ENCODE measurements around the gene TRIM17.

The TRIM17 gene

GRCh38 chr1:228398741-228399461 is 17.8 kb downstream of the TRIM17 start:
- Histone ChIP-seq H2AFZ (ENCODE audit: low read length) (no peak overlapping the region), H3K9me3 (replicated peaks; ENCODE audit: insufficient read depth, low read length) (no peaks in the 10 kb centered on the region), H3K4me3 (ENCODE audit: low read length) (no peak overlapping the region), H3K9ac (ENCODE audit: low read length) (no peak overlapping the region), H3K79me2 (ENCODE audit: low read length) (peaks cover 28% of the 10 kb centered on the region), H4K20me1 (ENCODE audit: insufficient read depth, low read length) (no peaks in the 10 kb centered on the region), H3K4me1 (ENCODE audit: low read length) (no peaks in the 10 kb centered on the region), H3K27me3 (replicated peaks; ENCODE audit: insufficient read depth, low read length) (no peaks in the 10 kb centered on the region), H3K9me2 (replicated peaks; ENCODE audit: insufficient read depth, low read length) (no peaks in the 10 kb centered on the region), H3K4me2 (ENCODE audit: low read depth, low read length) (no peak overlapping the region), H3K27ac (ENCODE audit: low read length) (no peak overlapping the region), H3F3A (ENCODE audit: insufficient read depth, low read length) (no peaks in the 10 kb centered on the region), H3K36me3 (replicated peaks; ENCODE audit: insufficient read depth, low read length) (no peaks in the 10 kb centered on the region)
- no peak for TF ChIP-seq CTCF (IDR thresholded peaks at IDR 0.05; ENCODE audit: low read length)
- no peak for TF ChIP-seq EZH2 (optimal IDR thresholded peaks at IDR 0.05; ENCODE audit: low read depth, low read length)
- TF ChIP-seq EZH2phosphoT487 (IDR thresholded peaks at IDR 0.05; ENCODE audit: low read length), result no peak
- no peak for DNase-seq

DNA sequence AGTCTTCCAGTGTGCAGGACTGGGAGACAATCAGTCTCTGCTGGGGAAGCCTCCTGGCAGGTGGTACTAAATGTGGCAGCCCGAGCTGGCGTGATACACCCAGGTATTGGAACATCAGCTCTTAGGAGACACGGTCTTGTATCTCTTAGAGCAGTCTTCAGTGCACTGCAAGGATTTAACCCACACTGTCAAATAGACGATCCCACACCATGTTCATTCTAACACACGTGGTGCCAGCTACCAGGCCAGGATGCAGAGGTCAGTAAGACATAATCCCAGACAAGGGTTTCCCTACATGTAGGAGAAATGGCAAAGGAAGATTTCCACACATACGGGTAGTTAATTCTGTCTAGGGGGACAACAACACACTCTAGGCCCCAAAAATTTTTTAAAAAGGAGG is 18.7 kb downstream of the TRIM17 start:
- no peak overlapping the region for H3K27ac ChIP-seq (ENCODE audit: low read length)

DNA sequence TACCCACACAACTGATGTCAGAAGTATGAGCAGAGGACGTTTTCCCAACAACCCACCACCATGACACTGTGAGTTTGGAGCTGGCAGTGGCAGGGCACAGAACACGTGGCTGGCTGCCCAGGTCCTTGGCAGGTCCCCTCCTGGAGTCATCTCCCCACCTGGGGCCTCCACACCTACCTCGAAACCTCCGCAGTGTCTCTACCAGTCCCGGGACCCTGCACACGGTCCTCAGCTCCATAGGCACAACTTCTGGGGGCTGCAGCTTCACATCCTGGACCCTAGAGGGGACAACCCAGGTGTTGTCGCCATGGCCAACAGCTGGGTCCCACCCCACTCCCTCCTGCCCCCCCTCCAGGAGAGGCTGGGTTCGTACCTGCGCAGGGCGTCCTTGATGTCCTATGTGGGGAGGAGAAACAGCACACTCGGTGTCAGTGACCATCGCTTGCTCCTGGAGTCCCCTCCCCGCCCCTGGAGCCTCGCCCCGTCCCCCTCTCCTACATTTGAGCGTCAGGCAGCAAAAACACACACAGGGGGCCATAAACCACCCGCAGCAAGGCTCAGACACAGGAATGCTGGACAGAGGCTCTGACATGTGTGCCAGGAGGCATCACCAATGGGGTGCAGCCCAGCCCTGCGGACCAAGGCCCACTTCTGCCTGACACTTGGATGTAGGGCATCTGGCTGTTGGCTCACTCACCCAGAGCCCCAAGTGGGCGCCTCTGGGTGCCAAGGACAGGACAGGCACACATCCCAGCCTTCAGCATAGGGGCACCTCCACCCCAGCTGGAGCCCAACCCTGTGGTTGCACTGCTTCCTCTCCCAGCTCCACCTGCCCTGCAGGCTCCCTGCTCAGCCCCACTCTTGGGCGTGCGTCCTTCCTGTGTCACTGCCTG is 19.6 kb downstream of the TRIM17 start:
- Histone ChIP-seq H3K79me2 (ENCODE audit: low read length) (peaks cover 12% of the 10 kb centered on the region; the same call in 1 of the 2 replicates), H3K27me3 (replicated peaks; ENCODE audit: insufficient read depth, low read length) (no peaks in the 10 kb centered on the region), H3F3A (ENCODE audit: insufficient read depth, low read length) (no peaks in the 10 kb centered on the region), H2AFZ (ENCODE audit: low read length) (no peak overlapping the region), H3K4me2 (ENCODE audit: low read depth, low read length) (no peak overlapping the region), H3K9me3 (replicated peaks; ENCODE audit: insufficient read depth, low read length) (no peaks in the 10 kb centered on the region), H3K4me3 (ENCODE audit: low read length) (no peak overlapping the region), H3K9ac (ENCODE audit: low read length) (no peak overlapping the region), H3K27ac (ENCODE audit: low read length) (no peak overlapping the region), H3K9me2 (replicated peaks; ENCODE audit: insufficient read depth, low read length) (no peaks in the 10 kb centered on the region), H3K4me1 (ENCODE audit: low read length) (no peaks in the 10 kb centered on the region), H3K36me3 (replicated peaks; ENCODE audit: insufficient read depth, low read length) (no peaks in the 10 kb centered on the region), H4K20me1 (ENCODE audit: insufficient read depth, low read length) (no peaks in the 10 kb centered on the region)
- TF ChIP-seq EZH2 (optimal IDR thresholded peaks at IDR 0.05; ENCODE audit: low read depth, low read length), result no peak
- no peak for TF ChIP-seq EZH2phosphoT487 (IDR thresholded peaks at IDR 0.05; ENCODE audit: low read length)
- no peak for TF ChIP-seq CTCF (IDR thresholded peaks at IDR 0.05; ENCODE audit: low read length)
- no peak for DNase-seq

More for the DNA sequence above, 18.7 kb downstream of the TRIM17 start:
- Histone ChIP-seq H3K4me2 (ENCODE audit: low read depth, low read length) (no peak overlapping the region), H3K27me3 (replicated peaks; ENCODE audit: insufficient read depth, low read length) (no peaks in the 10 kb centered on the region), H2AFZ (ENCODE audit: low read length) (no peak overlapping the region), H3K9me2 (replicated peaks; ENCODE audit: insufficient read depth, low read length) (no peaks in the 10 kb centered on the region), H3K36me3 (replicated peaks; ENCODE audit: insufficient read depth, low read length) (no peaks in the 10 kb centered on the region), H3K4me3 (ENCODE audit: low read length) (no peak overlapping the region), H3K79me2 (ENCODE audit: low read length) (peaks cover 21% of the 10 kb centered on the region), H3K4me1 (ENCODE audit: low read length) (no peaks in the 10 kb centered on the region), H3K9ac (ENCODE audit: low read length) (no peak overlapping the region), H3K9me3 (replicated peaks; ENCODE audit: insufficient read depth, low read length) (no peaks in the 10 kb centered on the region), H3F3A (ENCODE audit: insufficient read depth, low read length) (no peaks in the 10 kb centered on the region), H4K20me1 (ENCODE audit: insufficient read depth, low read length) (no peaks in the 10 kb centered on the region)
- TF ChIP-seq EZH2 (optimal IDR thresholded peaks at IDR 0.05; ENCODE audit: low read depth, low read length) (no peak), EZH2phosphoT487 (IDR thresholded peaks at IDR 0.05; ENCODE audit: low read length) (no peak), CTCF (IDR thresholded peaks at IDR 0.05; ENCODE audit: low read length) (no peak)
- no peak for DNase-seq
